Endothelial cell of umbilical vein (primary cell): ENCODE results near the gene NTN1. TPM values are rescaled to one million over a fixed set of nuclear protein-coding genes. Genes with fewer than 3 reads are reported as not detected.

Source experiments
- BruUV-seq: library from RNA; stranded (reverse); fragments of 400-500 nt; replicated peaks from 2 replicates; lab custom pipeline; 2021; lab: Mats Ljungman, UMichigan
- CTCF ChIA-PET: fragments of 300-600, 350-600 bp; sonication (Branson Sonifier 250); formaldehyde crosslinking; loops from one replicate; lab custom pipeline; 2021; ENCODE audit warnings: antibody characterized with exemption, inconsistent platforms; lab: Charles Lee
- POLR2A ChIA-PET: fragments of 300-600, 350-600 bp; sonication (Branson Sonifier 250); formaldehyde crosslinking; loops from one replicate; lab custom pipeline; 2021; ENCODE audit warnings: antibody characterized with exemption, inconsistent platforms; lab: Charles Lee
- DNase-seq: peaks from one replicate; pipeline ENCODE4 v3.0.0-alpha.2; 2011; ENCODE audit warnings: low read depth, low spot score
- FAIRE-seq: peaks from 2 replicates; lab custom pipeline; 2011; peaks lifted over from hg19 to GRCh38; lab: Jason Lieb, UNC
- H2AFZ ChIP-seq: 2 replicates; pipeline ENCODE4 v1.6.0; 2012; ENCODE audit warnings: low read depth, low read length, control low read depth, inconsistent platforms
- H3K27ac ChIP-seq: 2 replicates; pipeline ENCODE4 v1.5.1; 2011; ENCODE audit warnings: low read depth, mild to moderate bottlenecking, control low read depth, low read length, moderate library complexity; ENCODE audit not compliant: insufficient read depth
- H3K27me3 ChIP-seq, 2 experiments: 2 replicates each; pipeline versions ENCODE4 v1.6.0 to v1.6.1; 2011; ENCODE audit warnings: low read length in 2 of 2, mixed read lengths in 1 of 2; ENCODE audit not compliant: control insufficient read depth in 2 of 2, insufficient read depth in 2 of 2
- H3K36me3 ChIP-seq, 2 experiments: 2 replicates in 1 of 2; 3 replicates in 1 of 2; pipeline ENCODE4 v1.5.1; 2011; ENCODE audit warnings: low read length in 2 of 2, mild to moderate bottlenecking in 1 of 2, moderate library complexity in 1 of 2; ENCODE audit not compliant: control insufficient read depth in 2 of 2, insufficient read depth in 2 of 2; ENCODE audit errors: extremely low read depth in 1 of 2
- H3K4me1 ChIP-seq: 3 replicates; pipeline ENCODE4 v1.5.1; 2011; ENCODE audit warnings: mild to moderate bottlenecking, low read length; ENCODE audit not compliant: control insufficient read depth, insufficient read depth; ENCODE audit errors: extremely low read depth
- H3K4me2 ChIP-seq: 2 replicates; pipeline ENCODE4 v1.6.1; 2011; ENCODE audit warnings: low read length, control low read depth, mixed read lengths; ENCODE audit not compliant: insufficient read depth
- H3K4me3 ChIP-seq, 3 experiments: fragments of 200-600 bp in 1 of 3; sonication (generic), shearing (Covaris generic) in 1 of 3; replicated peaks in 1 of 3; 2 replicates each; pipeline ENCODE4 v1.5.1; 2011 to 2016; ENCODE audit warnings: control low read depth in 3 of 3, low read length in 3 of 3, mild to moderate bottlenecking in 2 of 3, inconsistent platforms in 1 of 3, low read depth in 1 of 3, moderate library complexity in 1 of 3; ENCODE audit not compliant: insufficient read depth in 1 of 3
- H3K79me2 ChIP-seq: 2 replicates; pipeline ENCODE4 v1.6.0; 2012; ENCODE audit warnings: low read length, inconsistent platforms; ENCODE audit not compliant: control insufficient read depth, insufficient read depth
- H3K9ac ChIP-seq: replicated peaks from 2 replicates; pipeline ENCODE3; 2011; ENCODE audit warnings: low read length, control low read depth; ENCODE audit not compliant: insufficient read depth; ENCODE audit errors: extremely low read depth
- H3K9me1 ChIP-seq: replicated peaks from 3 replicates; pipeline ENCODE4 v1.6.0; 2011; ENCODE audit warnings: mild to moderate bottlenecking, low read length; ENCODE audit not compliant: control insufficient read depth, insufficient read depth; ENCODE audit errors: extremely low read depth
- H3K9me3 ChIP-seq: replicated peaks from 2 replicates; pipeline ENCODE4 v1.5.1; 2012; ENCODE audit warnings: low read length, inconsistent platforms; ENCODE audit not compliant: control insufficient read depth, insufficient read depth
- H4K20me1 ChIP-seq: replicated peaks from 2 replicates; pipeline ENCODE3; 2011; ENCODE audit warnings: mild to moderate bottlenecking, low read length; ENCODE audit not compliant: control insufficient read depth, insufficient read depth; ENCODE audit errors: extremely low read depth
- EZH2 ChIP-seq: IDR thresholded peaks from 2 replicates; pipeline ENCODE4 v1.6.1; 2012; ENCODE audit warnings: borderline replicate concordance, low read depth, mild to moderate bottlenecking, moderate library complexity, low read length, inconsistent platforms; ENCODE audit not compliant: severe bottlenecking
- FOS ChIP-seq: IDR thresholded peaks from 2 replicates; pipeline ENCODE4 v1.6.1; 2011; ENCODE audit warnings: mild to moderate bottlenecking, low read length, moderate library complexity, borderline replicate concordance; ENCODE audit not compliant: insufficient read depth
- dilution Hi-C: fragments of 300-500 bp; cut with MboI; formaldehyde crosslinking; loops from one replicate; pipeline ENCODE4 v1.15.0; 2019; ENCODE audit warnings: low sequenced_read_pairs; ENCODE audit not compliant: extremely low pct_ligation_motif_present
- intact Hi-C: fragments of 100-400 bp; cut with micrococcal nuclease; formaldehyde crosslinking; loops from one replicate; pipeline ENCODE4 v1.10.0; 2022
- polyA plus RNA-seq, 4 experiments: library from polyadenylated mRNA; depleted of rRNA in 3 of 4; stranded (reverse) in 3 of 4; unstranded in 1 of 4; fragments of >200 nt; gene quantifications; 2 replicates each; pipeline versions ENCODE4 v1.2.1 to v1.2.3, GENCODE V29; 2011 to 2012; ENCODE audit warnings: missing spikeins in 1 of 4
- total RNA-seq: library from RNA; stranded (reverse); gene quantifications from 2 replicates; pipeline ENCODE4 v1.2.3, GENCODE V29; 2021
- TF ChIP-seq, protein P1 (sequence below): IDR thresholded peaks from 2 replicates; pipeline ENCODE4 v1.6.1; 2011; ENCODE audit not compliant: insufficient read depth, insufficient read length
- TF ChIP-seq, protein P2 (sequence below), 2 donors: IDR thresholded peaks; 1 replicate in 1 of 2; 2 replicates in 1 of 2; pipeline ENCODE4 v1.5.1; 2011; ENCODE audit warnings: low read length in 2 of 2, mild to moderate bottlenecking in 2 of 2, moderate library complexity in 2 of 2, control low read depth in 1 of 2, inconsistent platforms in 1 of 2, low read depth in 1 of 2; ENCODE audit not compliant: insufficient read depth in 1 of 2; ENCODE audit errors: extremely low read depth in 1 of 2

Gene NTN1
- total and polyA plus RNA-seq, 2 donors (not counting 3 experiments of a cell fraction or from before 2014, with no cell fraction given): 0.10 to 0.18 TPM

- no peak overlapping the region for H3K9ac ChIP-seq
- H3K36me3 ChIP-seq: no peaks in the 10 kb centered on the region
- no peak overlapping the region for H3K4me2 ChIP-seq
- H3K4me3 ChIP-seq: no peak overlapping the region
- no peaks in the 10 kb centered on the region for H3K9me1 ChIP-seq
- intact Hi-C loops (loop anchor here (1.0 to 5.0 kb wide), 2 partner anchors 230 to 300 kb away; no protein-coding TSS in a partner anchor), dilution Hi-C loops (no loop called here)
- FAIRE-seq (no peak), DNase-seq (peak; percentile 41)
- no peaks in the 10 kb centered on the region for H3K4me1 ChIP-seq
- no TSS peak for BruUV-seq
- ChIA-PET POLR2A (no interaction called here), CTCF (interaction anchor here (0.8 to 2.8 kb wide), 15 partner anchors 8 to 297 kb away, joined by 3 to 14 read pairs (median 4); no protein-coding TSS in a partner anchor)
- TF ChIP-seq, protein P1, sequence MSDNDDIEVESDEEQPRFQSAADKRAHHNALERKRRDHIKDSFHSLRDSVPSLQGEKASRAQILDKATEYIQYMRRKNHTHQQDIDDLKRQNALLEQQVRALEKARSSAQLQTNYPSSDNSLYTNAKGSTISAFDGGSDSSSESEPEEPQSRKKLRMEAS: no peak
- TF ChIP-seq FOS (no peak), EZH2 (no peak)
- TF ChIP-seq, protein P2, sequence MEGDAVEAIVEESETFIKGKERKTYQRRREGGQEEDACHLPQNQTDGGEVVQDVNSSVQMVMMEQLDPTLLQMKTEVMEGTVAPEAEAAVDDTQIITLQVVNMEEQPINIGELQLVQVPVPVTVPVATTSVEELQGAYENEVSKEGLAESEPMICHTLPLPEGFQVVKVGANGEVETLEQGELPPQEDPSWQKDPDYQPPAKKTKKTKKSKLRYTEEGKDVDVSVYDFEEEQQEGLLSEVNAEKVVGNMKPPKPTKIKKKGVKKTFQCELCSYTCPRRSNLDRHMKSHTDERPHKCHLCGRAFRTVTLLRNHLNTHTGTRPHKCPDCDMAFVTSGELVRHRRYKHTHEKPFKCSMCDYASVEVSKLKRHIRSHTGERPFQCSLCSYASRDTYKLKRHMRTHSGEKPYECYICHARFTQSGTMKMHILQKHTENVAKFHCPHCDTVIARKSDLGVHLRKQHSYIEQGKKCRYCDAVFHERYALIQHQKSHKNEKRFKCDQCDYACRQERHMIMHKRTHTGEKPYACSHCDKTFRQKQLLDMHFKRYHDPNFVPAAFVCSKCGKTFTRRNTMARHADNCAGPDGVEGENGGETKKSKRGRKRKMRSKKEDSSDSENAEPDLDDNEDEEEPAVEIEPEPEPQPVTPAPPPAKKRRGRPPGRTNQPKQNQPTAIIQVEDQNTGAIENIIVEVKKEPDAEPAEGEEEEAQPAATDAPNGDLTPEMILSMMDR (IDR thresholded peaks at IDR 0.05; ENCODE audit: extremely low read depth in 1 of 2, insufficient read depth in 1 of 2, low read depth in 1 of 2, low read length in 2 of 2): peak; percentile 56 to 69
- H4K20me1 ChIP-seq: no peaks in the 10 kb centered on the region
- no peak overlapping the region for H2AFZ ChIP-seq
- H3K79me2 ChIP-seq: no peaks in the 10 kb centered on the region
- H3K9me3 ChIP-seq: no peaks in the 10 kb centered on the region
- no peak overlapping the region for H3K27ac ChIP-seq
- H3K27me3 ChIP-seq: no peaks in the 10 kb centered on the region
Measured at GRCh38 chr17:9291912-9292560, 270.7 kb downstream of the NTN1 start.
